MM.1S (cell line): ENCODE data around the gene FLYWCH1.

Experiments used
- CTCF ChIP-seq: fragments of 300-600 bp; sonication (generic); IDR thresholded peaks from 2 replicates; pipeline ENCODE4 v1.5.1; 2016; ENCODE audit warnings: antibody characterized with exemption, low read length, mixed read lengths
- EZH2 ChIP-seq: fragments of 300-600 bp; sonication (generic); optimal IDR thresholded peaks from 2 replicates; pipeline ENCODE3; 2017; ENCODE audit warnings: low read depth, mild to moderate bottlenecking, antibody characterized with exemption, low read length, mixed read lengths
- EZH2phosphoT487 ChIP-seq: fragments of 300-600 bp; sonication (generic); IDR thresholded peaks from 2 replicates; pipeline ENCODE4 v1.6.1; 2018; ENCODE audit warnings: antibody characterized with exemption, low read length

GRCh38 chr16:2953706-2954627 is 42.2 kb downstream of the FLYWCH1 start:
- TF ChIP-seq CTCF, result no peak
- TF ChIP-seq EZH2phosphoT487, result no peak
- no peak for TF ChIP-seq EZH2
